Ovary (tissue), 9 donors: ENCODE data around the gene MTHFD1L. TPM values are rescaled to one million over a fixed set of nuclear protein-coding genes. Genes with fewer than 3 reads are reported as not detected.

Experiments
- DNase-seq, 5 donors: peaks; one replicate each; pipeline ENCODE4 v3.0.0-alpha.2; 2019 to 2020
- H3K27ac ChIP-seq, 2 donors: fragments of 200-600 bp; one replicate each; pipeline versions ENCODE4 v1.5.1 to v1.8.0; 2019 to 2022
- H3K27me3 ChIP-seq: fragments of 200-600 bp; one replicate; pipeline ENCODE4 v1.8.0; 2022
- H3K36me3 ChIP-seq: fragments of 200-600 bp; sonication (generic); one replicate; pipeline ENCODE4 v1.5.1; 2019
- H3K4me1 ChIP-seq: one replicate; pipeline ENCODE4 v1.8.1; 2013; ENCODE audit warnings: mild to moderate bottlenecking, moderate library complexity; ENCODE audit not compliant: insufficient read depth
- H3K4me3 ChIP-seq: fragments of 200-600 bp; sonication (generic); one replicate; pipeline ENCODE4 v1.5.1; 2017
- H3K9me3 ChIP-seq, 2 donors: fragments of 200-600 bp in 1 of 2; sonication (generic) in 1 of 2; one replicate each; pipeline versions ENCODE4 v1.5.1 to v1.8.1; 2013 to 2019; ENCODE audit warnings: mild to moderate bottlenecking in 1 of 2, moderate library complexity in 1 of 2
- EP300 ChIP-seq: sonication (generic); formaldehyde crosslinking; IDR thresholded peaks from one replicate; pipeline ENCODE4 v1.6.1; 2017; ENCODE audit warnings: antibody characterized with exemption
- POLR2A ChIP-seq: fragments of 450-650 bp; IDR thresholded peaks from one replicate; pipeline ENCODE4 v1.6.1; 2017; ENCODE audit warnings: antibody characterized with exemption, mild to moderate bottlenecking, moderate library complexity
- WGBS, 3 donors: extraction: QIAGEN DNeasy Blood & Tissue Kit in 1 of 3; methylation state at CpG; one replicate each; pipeline versions ENCODE4 v1.1.5 to v1.1.7; 2013 to 2017; 5-methylcytosine and 5-hydroxymethylcytosine counted together
- intact Hi-C, 4 donors: fragments of 100-400 bp; cut with DNase I; formaldehyde crosslinking; loops; one replicate each; pipeline versions ENCODE4 v1.11.0 to v1.15.1; 2022 to 2023
- polyA plus RNA-seq, 2 donors: library from polyadenylated mRNA; stranded (reverse); fragments of 200-250 nt in 1 of 2; fragments of 350-450 nt in 1 of 2; fragmentation: Illumina TruSeq in 1 of 2; extraction: RNeasy Lipid Tissue Mini Kit (QIAGEN cat#74804) in 1 of 2; gene quantifications; one replicate each; pipeline ENCODE4 v1.2.3, GENCODE V29; 2013 to 2014
- total RNA-seq, 7 donors: library from RNA; depleted of rRNA in 2 of 7; stranded (reverse); fragments of >200 nt in 2 of 7; fragmentation: NEBNext Ultra II Directional in 3 of 7; extraction: Animal tissue kit (Norgen Biotek cat#: 25700) in 3 of 7; gene quantifications; one replicate each; pipeline versions ENCODE4 v1.1.0 to v1.2.4, GENCODE V29; 2016 to 2023
- TF ChIP-seq, protein P1 (sequence below), 3 donors: fragments of 450-650 bp in 2 of 3; fragments of 200-600 bp in 1 of 3; IDR thresholded peaks; one replicate each; pipeline versions ENCODE4 v1.5.1 to v1.8.0; 2016 to 2022; ENCODE audit warnings: antibody characterized with exemption in 3 of 3, mild to moderate bottlenecking in 1 of 3
- donor health status: DM: no; HTN: no; CAD: no; lungs with moderate emphysema.
- donor health status: DM: no; HTN: no; CAD: no.
- donor health status: Bipolar disorder and iron deficiency.
- donor health status: DM: yes; HTN: yes; CAD: no.
- donor health status: DM: no; HTN: no; CAD: no.
- donor health status: DM: yes; HTN: yes; CAD: no.

Gene MTHFD1L
- total and polyA plus RNA-seq, 9 donors, result 13.0 to 91.1 (median 23.6) TPM

DNA sequence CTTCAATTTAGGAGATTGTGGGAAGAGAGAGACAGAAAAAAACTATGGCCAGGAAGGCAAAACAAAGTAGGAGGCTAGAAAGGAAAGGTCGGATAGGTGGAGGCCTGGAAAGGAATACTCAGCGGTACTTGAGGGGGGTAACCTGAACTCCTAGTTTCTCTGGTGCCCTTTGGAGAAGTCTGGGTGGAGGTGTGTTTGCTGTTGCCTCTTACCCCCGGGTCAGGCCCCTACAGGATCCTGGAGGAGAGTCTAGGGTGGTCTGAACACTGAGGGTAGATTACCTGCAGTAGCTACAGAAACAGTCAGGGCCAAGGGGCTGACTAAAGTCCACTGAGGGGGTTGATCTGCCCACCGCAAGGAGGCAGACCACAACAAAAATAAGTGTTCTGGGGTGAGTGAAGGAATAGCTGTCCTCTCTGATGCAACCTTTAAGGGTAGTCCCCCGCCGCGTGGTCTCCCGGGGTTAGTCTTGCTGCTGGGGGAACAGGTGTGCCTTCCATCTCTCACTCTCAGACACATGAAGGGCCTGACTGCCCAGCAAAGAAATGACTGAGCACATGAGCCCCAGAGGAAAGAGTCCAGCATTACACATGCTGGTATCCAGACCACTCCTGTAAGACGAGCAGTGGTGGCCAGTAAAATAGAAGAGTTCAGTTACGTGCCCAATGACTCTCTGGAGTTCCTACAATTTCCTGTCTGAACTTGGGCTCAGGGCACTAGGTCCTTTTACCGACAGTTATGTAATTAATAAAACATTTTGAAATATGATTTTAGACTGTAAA, 59.5 kb downstream of the MTHFD1L start:
- peak in 2 of 5 donors; percentile 25 to 55 for DNase-seq

DNA sequence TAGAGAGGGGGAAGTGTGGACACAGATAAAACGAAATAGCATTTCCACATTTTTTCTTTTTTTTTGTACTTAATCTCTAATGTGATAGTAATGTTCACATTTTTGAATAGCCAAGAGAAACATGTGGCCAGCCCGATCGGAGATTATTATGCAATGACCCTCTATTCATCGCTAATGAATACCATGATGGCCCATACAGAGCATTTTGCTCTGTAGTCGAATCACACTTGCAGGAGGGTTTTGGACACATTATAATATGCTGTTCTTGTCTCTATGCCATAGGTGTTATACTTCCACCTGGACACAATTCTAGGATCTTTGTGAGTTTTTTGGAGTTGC, 60.1 kb downstream of the MTHFD1L start:
- no peak for DNase-seq
- Histone ChIP-seq H3K9me3 (no peaks in the 10 kb centered on the region), H3K36me3 (no peaks in the 10 kb centered on the region), H3K27me3 (no peaks in the 10 kb centered on the region), H3K27ac (peak overlapping the region in 1 of 2 donors; percentile 47), H3K4me1 (peaks cover 19% of the 10 kb centered on the region), H3K4me3 (no peak overlapping the region)
- 6 to 24% (median 12%) methylated on average over 5 of the region's 5 CpGs for WGBS, 3 donors
- TF ChIP-seq EP300 (no peak), POLR2A (no peak)
- TF ChIP-seq, protein P1, sequence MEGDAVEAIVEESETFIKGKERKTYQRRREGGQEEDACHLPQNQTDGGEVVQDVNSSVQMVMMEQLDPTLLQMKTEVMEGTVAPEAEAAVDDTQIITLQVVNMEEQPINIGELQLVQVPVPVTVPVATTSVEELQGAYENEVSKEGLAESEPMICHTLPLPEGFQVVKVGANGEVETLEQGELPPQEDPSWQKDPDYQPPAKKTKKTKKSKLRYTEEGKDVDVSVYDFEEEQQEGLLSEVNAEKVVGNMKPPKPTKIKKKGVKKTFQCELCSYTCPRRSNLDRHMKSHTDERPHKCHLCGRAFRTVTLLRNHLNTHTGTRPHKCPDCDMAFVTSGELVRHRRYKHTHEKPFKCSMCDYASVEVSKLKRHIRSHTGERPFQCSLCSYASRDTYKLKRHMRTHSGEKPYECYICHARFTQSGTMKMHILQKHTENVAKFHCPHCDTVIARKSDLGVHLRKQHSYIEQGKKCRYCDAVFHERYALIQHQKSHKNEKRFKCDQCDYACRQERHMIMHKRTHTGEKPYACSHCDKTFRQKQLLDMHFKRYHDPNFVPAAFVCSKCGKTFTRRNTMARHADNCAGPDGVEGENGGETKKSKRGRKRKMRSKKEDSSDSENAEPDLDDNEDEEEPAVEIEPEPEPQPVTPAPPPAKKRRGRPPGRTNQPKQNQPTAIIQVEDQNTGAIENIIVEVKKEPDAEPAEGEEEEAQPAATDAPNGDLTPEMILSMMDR (IDR thresholded peaks at IDR 0.05), result no peak
- intact Hi-C loops, result loop anchor here in 2 of 4 donors (10.0 kb wide), 1 partner anchor 69 kb away; no protein-coding TSS in a partner anchor

More for the DNA sequence above, 59.5 kb downstream of the MTHFD1L start:
- no peaks in the 10 kb centered on the region for H3K9me3 ChIP-seq
- intact Hi-C loops, result loop anchor here in 2 of 4 donors (10.0 kb wide), 1 partner anchor 70 kb away; no protein-coding TSS in a partner anchor
- H3K27me3 ChIP-seq, result no peaks in the 10 kb centered on the region
- H3K36me3 ChIP-seq, result no peaks in the 10 kb centered on the region
- no peak overlapping the region for H3K4me3 ChIP-seq
- TF ChIP-seq, protein P1 (IDR thresholded peaks at IDR 0.05), result peak in 1 of 3 donors; percentile 13
- no peak for TF ChIP-seq POLR2A
- no peak for TF ChIP-seq EP300
- H3K4me1 ChIP-seq, result peaks cover 19% of the 10 kb centered on the region
- 63 to 65% (median 63%) methylated on average over 11 of the region's 11 CpGs for WGBS, 3 donors
- peak overlapping the region in 1 of 2 donors; percentile 47 for H3K27ac ChIP-seq

DNA sequence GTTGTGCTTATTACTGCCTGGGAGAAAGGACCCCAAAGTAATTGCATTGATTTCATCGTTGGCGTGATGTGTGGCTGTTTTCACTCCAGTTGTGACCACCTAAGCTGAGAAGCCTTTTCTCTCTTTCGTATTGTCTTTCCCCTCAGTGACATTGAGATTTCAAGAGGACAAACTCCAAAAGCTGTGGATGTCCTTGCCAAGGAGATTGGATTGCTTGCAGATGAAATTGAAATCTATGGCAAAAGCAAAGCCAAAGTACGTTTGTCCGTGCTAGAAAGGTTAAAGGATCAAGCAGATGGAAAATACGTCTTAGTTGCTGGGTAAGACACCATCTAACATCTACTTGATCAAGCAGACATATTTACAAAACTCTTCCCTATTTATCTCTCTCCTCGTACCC, 60.5 kb downstream of the MTHFD1L start:
- TF ChIP-seq, protein P1 (IDR thresholded peaks at IDR 0.05), result no peak
- TF ChIP-seq EP300 (no peak), POLR2A (no peak)
- Histone ChIP-seq H3K27me3 (no peaks in the 10 kb centered on the region), H3K36me3 (no peaks in the 10 kb centered on the region), H3K9me3 (no peaks in the 10 kb centered on the region), H3K4me1 (peaks cover 19% of the 10 kb centered on the region), H3K27ac (peak overlapping the region in 1 of 2 donors; percentile 47), H3K4me3 (no peak overlapping the region)
- 11 to 27% (median 17%) methylated on average over 7 of the region's 7 CpGs for WGBS, 3 donors
- intact Hi-C loops, result loop anchor here in 2 of 4 donors (10.0 kb wide), 1 partner anchor 69 kb away; no protein-coding TSS in a partner anchor
- no peak for DNase-seq

DNA sequence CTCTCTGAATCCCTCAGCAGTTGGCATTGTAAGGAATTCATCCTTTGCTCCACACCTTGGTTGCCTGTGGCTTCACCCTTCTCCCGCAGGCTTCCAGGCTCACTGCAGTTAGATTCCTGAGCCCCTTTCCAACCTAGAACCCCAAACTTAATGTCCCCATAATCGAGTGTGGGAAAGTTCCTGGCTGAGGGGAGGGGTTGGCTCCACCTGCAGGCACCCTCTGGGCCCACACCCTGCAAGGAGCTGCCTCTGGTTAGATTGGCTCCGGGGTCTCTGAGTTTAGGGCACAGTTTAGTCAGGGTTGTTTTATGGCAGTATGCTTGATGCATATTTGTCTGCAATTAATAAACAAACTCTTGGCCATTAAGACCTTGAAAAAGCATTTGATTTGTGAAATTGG, 63.4 kb downstream of the MTHFD1L start:
- H3K36me3 ChIP-seq, result no peaks in the 10 kb centered on the region
- 59 to 72% (median 62%) methylated on average over 3 of the region's 3 CpGs for WGBS, 3 donors
- H3K27ac ChIP-seq, result peak overlapping the region in 1 of 2 donors; percentile 59
- intact Hi-C loops, result loop anchor here in 2 of 4 donors (10.0 kb wide), 1 partner anchor 66 kb away; no protein-coding TSS in a partner anchor
- H3K4me3 ChIP-seq, result no peak overlapping the region
- no peaks in the 10 kb centered on the region for H3K9me3 ChIP-seq
- peaks cover 22% of the 10 kb centered on the region for H3K4me1 ChIP-seq
- DNase-seq, result no peak
- TF ChIP-seq EP300 (no peak), POLR2A (no peak)
- no peaks in the 10 kb centered on the region for H3K27me3 ChIP-seq

DNA sequence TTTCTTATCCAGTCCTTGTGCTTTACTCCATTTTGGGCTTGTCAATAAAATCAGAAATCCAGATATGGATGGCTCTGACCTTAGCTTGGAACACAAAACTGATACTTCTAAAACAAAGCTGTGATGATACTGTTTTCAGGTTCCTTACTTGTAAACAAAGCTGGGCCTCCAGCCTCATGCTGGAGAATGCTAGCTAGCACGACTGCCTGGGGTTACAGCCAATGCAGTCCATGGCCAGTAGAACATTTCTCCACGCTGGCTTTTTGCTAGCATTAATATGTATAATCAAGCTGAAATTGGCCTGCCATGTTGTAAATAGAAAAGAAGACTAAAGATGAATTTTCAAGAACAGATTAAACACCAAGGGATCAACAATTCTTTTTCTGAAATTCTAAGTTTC, 63.9 kb downstream of the MTHFD1L start:
- TF ChIP-seq, protein P1 (IDR thresholded peaks at IDR 0.05), result no peak
- TF ChIP-seq EP300 (no peak), POLR2A (no peak)
- no peaks in the 10 kb centered on the region for H3K27me3 ChIP-seq
- no peaks in the 10 kb centered on the region for H3K36me3 ChIP-seq
- WGBS, 3 donors, result 8 to 23% (median 22%) methylated on average over 2 of the region's 2 CpGs
- intact Hi-C loops, result loop anchor here in 2 of 4 donors (10.0 kb wide), 1 partner anchor 65 kb away; no protein-coding TSS in a partner anchor
- peak overlapping the region in 1 of 2 donors; percentile 59 for H3K27ac ChIP-seq
- peak in 1 of 5 donors; percentile 10 for DNase-seq
- H3K4me3 ChIP-seq, result no peak overlapping the region
- H3K9me3 ChIP-seq, result no peaks in the 10 kb centered on the region
- peaks cover 20% of the 10 kb centered on the region for H3K4me1 ChIP-seq
